Kidney capillary endothelial cell (primary cell): ENCODE results near the gene SLC2A9.
A peak's percentile ranks its signal among the peaks of the same experiment; 100 is the strongest.

ENCODE experiments used
- DNase-seq: peaks from one replicate; pipeline ENCODE4 v3.0.0-alpha.2; 2018; ENCODE audit warnings: low spot score

The SLC2A9 gene

DNA sequence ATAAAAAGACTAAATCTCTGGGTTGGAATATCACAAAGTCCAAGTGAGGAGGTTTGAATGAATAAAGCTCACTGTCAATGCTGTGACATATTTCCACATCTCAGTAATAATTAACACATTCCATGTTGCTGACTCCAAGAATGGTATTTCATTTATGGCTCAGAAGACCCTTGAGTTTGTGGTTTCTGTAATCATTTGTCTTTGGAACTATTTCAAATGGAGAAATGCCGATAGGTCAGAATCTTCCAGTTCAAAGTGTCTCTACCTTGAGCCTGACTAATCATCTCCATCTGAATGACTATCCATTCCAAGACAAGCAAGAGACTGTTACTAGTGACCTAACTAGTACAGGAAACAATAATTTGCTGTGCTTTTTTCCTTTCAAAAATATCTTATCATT, 24.2 kb upstream of the SLC2A9 start:
- DNase-seq, result no peak

GRCh38 chr4:10041036-10041435, 19.7 kb upstream of the SLC2A9 start:
- no peak for DNase-seq

- DNase-seq, result no peak
Observed at GRCh38 chr4:10040049-10040892, 19.0 kb upstream of the SLC2A9 start.

GRCh38 chr4:10036807-10037342, 15.6 kb upstream of the SLC2A9 start:
- DNase-seq, result no peak

DNA sequence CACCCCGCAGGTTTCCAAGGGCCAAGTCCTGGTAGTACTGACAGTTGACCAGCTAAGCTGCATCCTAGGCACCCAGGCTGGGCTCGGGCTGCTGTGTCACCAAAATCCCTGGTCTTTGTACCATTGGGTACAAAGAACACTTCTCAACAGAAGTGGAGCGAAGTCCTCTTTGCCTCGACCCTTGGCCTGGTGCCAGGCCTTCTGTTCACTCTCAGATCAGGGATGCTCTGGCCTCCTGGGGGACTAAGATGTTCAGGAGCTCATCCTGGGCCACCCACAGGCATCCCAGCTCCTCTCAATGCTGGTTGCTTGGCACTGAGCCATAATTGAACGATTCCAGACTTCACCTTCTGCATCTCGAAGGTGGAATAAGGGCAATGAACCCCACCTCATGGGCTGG, 13.8 kb upstream of the SLC2A9 start:
- DNase-seq, result no peak

DNA sequence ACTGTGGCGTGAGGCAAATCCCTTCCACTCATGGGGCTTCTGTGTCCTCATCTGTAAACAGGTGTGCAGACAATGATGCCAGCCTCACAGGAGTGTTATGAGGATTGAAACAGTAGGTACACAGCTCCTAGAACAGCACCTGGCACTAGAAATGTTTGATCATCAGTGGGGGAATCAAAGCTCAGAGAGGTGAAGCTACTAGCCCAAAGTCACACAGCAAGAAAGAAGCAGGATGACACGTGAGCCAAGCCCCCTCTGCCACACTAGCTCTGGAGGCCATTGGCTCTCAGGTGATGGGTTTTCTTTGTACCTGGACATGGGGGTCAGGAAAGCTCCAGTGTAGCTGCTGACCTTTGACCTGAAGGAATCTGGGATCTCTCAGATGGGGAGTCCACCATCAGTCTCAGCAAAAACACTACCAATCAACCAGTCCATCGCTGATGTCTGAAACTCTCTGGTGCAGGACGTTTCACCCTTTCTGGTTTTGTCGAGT, 13.4 kb upstream of the SLC2A9 start:
- DNase-seq, result no peak

GRCh38 chr4:10034136-10034535, 12.8 kb upstream of the SLC2A9 start:
- DNase-seq, result no peak

DNA sequence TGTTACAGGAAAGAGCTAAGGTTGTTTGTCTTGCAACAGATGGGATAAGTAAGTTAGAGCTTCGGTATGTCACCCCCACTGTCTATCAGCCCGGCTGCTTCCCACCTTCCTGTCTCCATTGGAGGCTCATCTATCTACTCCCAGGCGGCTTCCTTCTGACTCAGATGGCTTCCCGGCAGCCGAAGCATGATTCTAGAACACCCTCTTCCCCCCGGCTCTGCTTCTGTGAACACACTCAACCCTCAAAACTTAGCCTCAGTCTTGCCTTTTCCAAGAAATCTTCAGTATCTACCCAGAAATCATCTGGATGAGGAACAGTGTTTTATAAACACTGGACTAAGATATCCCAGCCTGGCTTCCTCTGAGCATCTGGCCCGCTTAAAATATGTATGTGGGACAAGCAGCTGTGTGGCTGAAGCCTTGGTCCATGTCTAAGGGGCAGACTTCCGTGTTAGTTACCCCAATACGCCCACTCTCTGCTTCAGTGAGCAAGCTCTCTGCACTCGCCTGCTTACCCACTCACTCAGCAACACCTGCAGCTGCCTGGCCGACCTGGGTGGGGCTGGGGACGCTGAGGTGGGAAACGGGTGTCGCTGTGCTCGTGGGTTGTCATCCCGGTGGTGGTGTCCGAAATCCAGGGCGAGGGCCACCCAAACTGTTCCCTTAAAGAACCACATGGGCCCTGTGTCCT, 12.0 kb upstream of the SLC2A9 start:
- peak; percentile 85 for DNase-seq

- DNase-seq, result peak; percentile 68
Observed at GRCh38 chr4:10032625-10033024, 11.3 kb upstream of the SLC2A9 start.

- DNase-seq, result peak; percentile 73
Observed at GRCh38 chr4:10031668-10032590, 10.6 kb upstream of the SLC2A9 start.

DNA sequence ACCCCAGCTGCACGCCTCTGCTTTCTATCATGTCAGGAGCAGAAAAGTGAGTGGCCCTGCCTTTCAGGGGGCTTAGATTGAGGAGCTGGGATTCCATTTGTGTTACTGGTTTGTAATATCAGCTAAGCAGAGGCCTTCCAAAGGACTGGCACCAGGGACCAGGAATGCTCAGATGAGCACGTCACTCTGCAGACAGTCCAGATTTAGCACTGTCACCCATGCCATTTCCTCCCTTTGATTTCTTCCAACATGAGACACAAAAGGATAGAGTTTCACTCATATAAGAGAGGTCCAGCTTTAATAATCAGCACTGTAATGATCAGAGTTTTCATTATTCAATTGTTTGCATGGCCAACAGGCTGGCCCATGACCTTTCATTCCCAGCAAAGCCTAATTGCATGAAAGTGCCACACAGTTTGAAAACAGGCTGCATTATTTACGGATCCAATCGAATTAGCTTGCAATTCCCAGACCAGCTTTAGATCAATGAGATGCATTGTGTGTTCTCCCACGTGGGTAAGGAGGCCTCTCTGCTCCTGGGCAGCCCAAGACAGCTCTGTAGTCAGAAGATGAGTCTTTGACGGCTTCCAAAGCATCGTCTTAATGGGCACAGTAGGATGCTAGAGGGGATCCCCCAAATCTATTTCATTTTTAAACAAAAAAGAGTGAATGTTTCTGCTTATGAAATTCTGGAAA, 9.8 kb upstream of the SLC2A9 start:
- peak; percentile 73 for DNase-seq

DNA sequence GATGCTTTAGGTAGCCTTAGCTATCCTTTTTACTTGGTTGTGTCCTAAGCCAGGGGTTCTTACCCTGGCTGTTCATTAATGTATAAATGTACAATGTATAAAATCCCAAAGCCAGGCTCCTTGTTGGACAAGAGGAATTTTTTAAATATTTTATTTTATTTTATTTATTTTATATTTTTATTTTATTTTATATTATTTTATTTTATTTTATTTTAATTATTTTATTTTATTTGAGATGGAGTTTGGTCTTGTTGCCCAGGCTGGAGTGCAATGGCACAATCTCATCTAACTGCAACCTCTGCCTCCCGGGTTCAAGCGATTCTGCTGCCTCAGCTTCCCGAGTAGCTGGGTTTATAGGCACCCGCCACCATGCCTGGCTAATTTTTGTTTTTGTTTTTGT, 8.1 kb upstream of the SLC2A9 start:
- DNase-seq, result no peak

DNA sequence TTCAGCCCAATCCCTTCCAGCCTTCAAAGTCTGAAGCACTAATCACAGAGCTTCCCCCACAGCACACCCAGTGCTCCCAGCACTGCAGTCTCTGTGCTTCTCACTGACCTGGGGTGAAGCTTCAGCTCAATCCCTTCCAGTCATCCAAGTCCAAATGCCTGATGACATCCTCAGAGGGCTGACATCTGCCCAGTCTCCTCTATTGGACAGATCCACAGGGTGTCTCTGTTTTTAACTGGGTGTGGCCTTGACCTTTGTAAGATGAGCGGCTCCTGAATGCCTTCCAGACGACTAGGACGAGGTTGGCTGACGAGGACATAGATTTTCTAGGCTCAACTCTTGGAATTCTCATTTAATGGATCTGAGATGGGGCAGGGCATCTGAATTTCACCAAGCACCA, 7.6 kb upstream of the SLC2A9 start:
- no peak for DNase-seq

DNA sequence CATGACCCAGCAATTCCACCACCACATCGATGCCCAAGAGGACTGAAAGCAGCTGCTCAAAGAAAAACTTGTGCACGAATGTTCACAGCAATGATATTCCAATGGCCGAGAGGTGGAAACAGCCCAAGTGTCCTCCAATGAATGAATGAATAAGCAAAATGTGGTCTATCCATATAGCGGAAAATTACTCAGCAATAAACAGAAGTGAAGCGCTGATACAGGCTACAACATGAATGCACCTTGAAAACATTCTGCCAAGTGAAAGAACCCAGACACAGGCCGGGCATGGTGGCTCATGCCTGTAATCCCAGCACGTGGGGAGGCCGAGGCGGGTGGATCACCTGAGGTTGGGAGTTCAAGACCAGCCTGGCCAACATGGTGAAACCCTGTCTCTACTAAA, 5.2 kb upstream of the SLC2A9 start:
- no peak for DNase-seq

DNA sequence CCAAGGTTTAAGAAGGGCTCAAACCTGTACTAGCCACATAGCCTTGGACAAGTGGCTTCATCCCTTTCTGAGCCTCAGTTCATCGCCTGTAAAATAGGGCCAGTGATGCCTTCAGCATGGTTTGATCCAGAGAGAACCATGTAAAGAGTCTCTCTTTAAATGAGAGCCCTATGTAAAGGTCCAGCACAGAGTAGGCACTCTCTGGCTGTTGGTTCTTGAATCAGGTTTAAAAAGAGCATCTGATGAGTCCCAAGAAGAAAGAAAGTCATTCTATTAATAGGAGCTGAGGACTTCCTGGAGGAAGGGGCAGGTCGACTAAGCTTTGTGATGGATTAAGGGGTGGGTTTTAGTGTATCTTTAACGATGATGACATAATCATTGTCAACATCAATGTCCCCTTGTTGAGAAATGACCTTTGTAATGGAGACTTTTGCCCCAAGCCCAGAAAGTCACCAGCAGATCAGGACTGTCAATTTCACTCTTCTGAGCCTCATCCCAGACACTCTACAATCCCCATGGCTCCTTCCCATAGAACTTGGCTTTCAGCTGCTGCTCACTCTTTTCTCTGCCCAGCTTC, 4.0 kb upstream of the SLC2A9 start:
- DNase-seq, result no peak

GRCh38 chr4:10024303-10024702, 3.0 kb upstream of the SLC2A9 start:
- DNase-seq, result no peak

DNA sequence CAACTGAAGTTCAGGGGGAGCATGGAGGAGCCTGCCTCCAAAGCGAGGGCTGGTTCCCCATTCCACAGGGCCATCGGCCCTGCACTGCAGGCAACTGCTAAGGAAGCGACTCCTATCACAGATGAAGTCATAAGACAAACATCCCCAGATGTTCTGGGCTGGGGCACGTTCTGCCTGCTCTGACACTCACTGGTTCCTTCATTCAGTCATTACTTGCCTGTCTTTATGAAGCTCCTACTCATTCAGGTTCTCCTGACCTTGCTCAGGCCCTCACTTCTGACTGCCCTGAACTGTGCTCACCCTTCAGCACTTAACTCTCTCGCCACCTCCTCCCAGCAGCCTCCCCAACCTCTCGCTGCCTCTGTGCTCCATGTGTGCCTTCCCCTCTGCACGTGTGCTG, 2.5 kb upstream of the SLC2A9 start:
- no peak for DNase-seq

DNA sequence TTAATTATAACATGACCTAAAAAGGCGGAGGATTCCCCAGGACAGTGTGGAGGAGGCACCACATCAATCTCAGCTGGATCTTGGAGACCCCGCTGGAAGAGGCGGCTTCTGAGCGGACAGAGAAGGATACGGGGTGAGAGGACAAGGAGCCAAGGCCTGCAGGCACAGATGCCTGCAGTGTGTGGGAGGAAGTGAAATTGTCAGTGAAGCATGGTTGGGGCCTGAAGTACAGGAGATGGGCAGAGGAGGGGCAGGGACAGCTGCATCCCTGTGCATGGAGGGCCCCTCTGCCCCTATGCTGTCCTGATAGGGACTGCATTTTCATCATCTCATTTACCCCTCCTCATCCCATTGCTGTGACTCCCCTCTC, 1.7 kb upstream of the SLC2A9 start:
- DNase-seq, result no peak

GRCh38 chr4:10022346-10023049, 1.2 kb upstream of the SLC2A9 start:
- no peak for DNase-seq

- no peak for DNase-seq
Observed at GRCh38 chr4:10021653-10022023, 341 bp upstream of the SLC2A9 start.

- DNase-seq, result no peak
Observed at GRCh38 chr4:10020106-10020505, 1.2 kb downstream of the SLC2A9 start.
